ENCODE results near the gene LMNA. TPM values are rescaled to one million over a fixed set of nuclear protein-coding genes. Genes with fewer than 3 reads are reported as not detected.
A peak's percentile ranks its signal among the peaks of the same experiment; 100 is the strongest.

LMNA gene
- polyA plus RNA-seq, 3 donors: 16.5 to 45.5 (median 24.7) TPM

GRCh38 chr1:156160000-156160742 is 45.7 kb downstream of the LMNA start:
- Histone ChIP-seq H3K79me2 (ENCODE audit: insufficient read depth, low read length) (peaks cover 32% of the 10 kb centered on the region), H3K36me3 (replicated peaks in 1 of 2; ENCODE audit: control insufficient read depth in 1 of 2, insufficient read depth in 2 of 2, low read length in 2 of 2) (peaks cover 78 to 87% of the 10 kb centered on the region in 2 donors), H3K4me2 (replicated peaks; ENCODE audit: extremely low read depth, low read length, poor library complexity, severe bottlenecking) (peak overlapping the region; percentile 17), H3K9ac (ENCODE audit: insufficient read depth, low read length, poor library complexity, severe bottlenecking) (no peak overlapping the region), H3K27ac (ENCODE audit: low read depth in 1 of 2, low read length in 2 of 2) (no peak overlapping the region), H3K4me3 (replicated peaks in 1 of 3; ENCODE audit: low read depth in 2 of 3, low read length in 3 of 3) (no peak overlapping the region), H2AFZ (ENCODE audit: insufficient read depth, low read depth, low read length, poor library complexity, severe bottlenecking) (no peak overlapping the region), H3K9me3 (replicated peaks in 1 of 2; ENCODE audit: control insufficient read depth in 1 of 2, insufficient read depth in 1 of 2, low read length in 2 of 2) (no peaks in the 10 kb centered on the region), H3K4me1 (ENCODE audit: control insufficient read depth in 1 of 2, insufficient read depth in 2 of 2, low read length in 2 of 2) (peaks cover 32 to 34% of the 10 kb centered on the region in 2 donors), H4K20me1 (ENCODE audit: insufficient read depth, low read length) (peaks cover 26% of the 10 kb centered on the region), H3K27me3 (ENCODE audit: control insufficient read depth in 2 of 2, insufficient read depth in 2 of 2, low read length in 2 of 2) (no peaks in the 10 kb centered on the region)
- DNase-seq: no peak
- Mint-ChIP-seq H3K4me3 (no peak overlapping the region), H3K36me3 (peaks cover 82 to 90% of the 10 kb centered on the region in 2 donors), H3K4me1 (peaks cover 52% of the 10 kb centered on the region), H3K9me3 (no peaks in the 10 kb centered on the region), H3K27ac (peak overlapping the region in 6 of 7 donors; percentile 22 to 83 (median 50)), H3K27me3 (ENCODE audit: low read depth in 3 of 3) (peaks cover 0 to 4% (median 2%) of the 10 kb centered on the region in 3 donors)
- 54% methylated on average over 4 of the region's 13 CpGs for WGBS (ENCODE audit: insufficient coverage)
- no peak for TF ChIP-seq CTCF (IDR thresholded peaks at IDR 0.05)
- intact Hi-C loops (cut with micrococcal nuclease): loop anchor here in 1 of 2 donors (10.0 kb wide), 1 partner anchor 65 kb away; no protein-coding TSS in a partner anchor

DNA sequence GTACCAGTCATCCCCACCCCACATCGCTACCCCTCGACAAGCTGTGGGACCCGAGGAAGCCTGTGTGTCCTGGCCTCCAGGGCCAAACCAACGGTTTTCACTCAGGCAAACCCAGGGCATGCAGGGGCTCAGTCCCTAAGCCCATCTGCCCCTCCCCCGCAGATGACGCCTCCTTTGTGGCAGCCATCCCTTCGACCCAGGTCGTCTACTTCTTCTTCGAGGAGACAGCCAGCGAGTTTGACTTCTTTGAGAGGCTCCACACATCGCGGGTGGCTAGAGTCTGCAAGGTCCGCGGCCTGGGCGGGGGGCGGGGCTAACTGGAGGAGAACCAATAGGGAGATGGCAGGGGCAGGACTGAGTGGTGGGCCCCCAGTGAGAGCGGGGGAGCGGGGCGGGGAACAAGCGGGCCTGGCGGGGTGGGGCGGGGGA is 46.2 kb downstream of the LMNA start:
- peaks cover 84 to 93% of the 10 kb centered on the region in 2 donors for H3K36me3 ChIP-seq (replicated peaks in 1 of 2; ENCODE audit: control insufficient read depth in 1 of 2, insufficient read depth in 2 of 2, low read length in 2 of 2)
- H3K27me3 Mint-ChIP-seq (ENCODE audit: low read depth in 3 of 3): peaks cover 0 to 4% (median 2%) of the 10 kb centered on the region in 3 donors
- H3K4me3 ChIP-seq (replicated peaks in 1 of 3; ENCODE audit: low read depth in 2 of 3, low read length in 3 of 3): no peak overlapping the region
- no peaks in the 10 kb centered on the region for H3K9me3 Mint-ChIP-seq
- peaks cover 26% of the 10 kb centered on the region for H3K79me2 ChIP-seq (ENCODE audit: insufficient read depth, low read length)
- peaks cover 26 to 28% of the 10 kb centered on the region in 2 donors for H3K4me1 ChIP-seq (ENCODE audit: control insufficient read depth in 1 of 2, insufficient read depth in 2 of 2, low read length in 2 of 2)
- H3K27ac ChIP-seq (ENCODE audit: low read depth in 1 of 2, low read length in 2 of 2): no peak overlapping the region
- peak overlapping the region; percentile 17 for H3K4me2 ChIP-seq (replicated peaks; ENCODE audit: extremely low read depth, low read length, poor library complexity, severe bottlenecking)
- no peaks in the 10 kb centered on the region for H3K27me3 ChIP-seq (ENCODE audit: control insufficient read depth in 2 of 2, insufficient read depth in 2 of 2, low read length in 2 of 2)
- peaks cover 26% of the 10 kb centered on the region for H4K20me1 ChIP-seq (ENCODE audit: insufficient read depth, low read length)
- no peak overlapping the region for H2AFZ ChIP-seq (ENCODE audit: insufficient read depth, low read depth, low read length, poor library complexity, severe bottlenecking)
- H3K27ac Mint-ChIP-seq: peak overlapping the region in 4 of 7 donors; percentile 24 to 72 (median 56)
- H3K36me3 Mint-ChIP-seq: peaks cover 87 to 92% of the 10 kb centered on the region in 2 donors
- no peak overlapping the region for H3K9ac ChIP-seq (ENCODE audit: insufficient read depth, low read length, poor library complexity, severe bottlenecking)
- no peak for DNase-seq
- 10% methylated on average over 7 of the region's 22 CpGs for WGBS (ENCODE audit: insufficient coverage)
- intact Hi-C loops (cut with micrococcal nuclease): loop anchor here in 1 of 2 donors (10.0 kb wide), 1 partner anchor 66 kb away; no protein-coding TSS in a partner anchor
- peaks cover 49% of the 10 kb centered on the region for H3K4me1 Mint-ChIP-seq
- H3K9me3 ChIP-seq (replicated peaks in 1 of 2; ENCODE audit: control insufficient read depth in 1 of 2, insufficient read depth in 1 of 2, low read length in 2 of 2): no peaks in the 10 kb centered on the region
- peak overlapping the region; percentile 39 to 59 for H3K4me3 Mint-ChIP-seq
- no peak for TF ChIP-seq CTCF (IDR thresholded peaks at IDR 0.05)

Data from CD14-positive monocyte (primary cell).